ENCODE results near the gene KCNS3. TPM values are rescaled to one million over a fixed set of nuclear protein-coding genes. Genes with fewer than 3 reads are reported as not detected.

Gene KCNS3
- total and polyA plus RNA-seq, 12 donors = 0.50 to 4.3 (median 1.8) TPM

- 74 to 86% (median 75%) methylated on average over 3 of the region's 3 CpGs for WGBS, 4 donors
- DNase-seq = no peak
- no peaks in the 10 kb centered on the region for H3K9me3 ChIP-seq (replicated peaks in 1 of 3)
- intact Hi-C loops (cut with DNase I) = no loop called here
- H3K27ac ChIP-seq = no peak overlapping the region
- H3K27me3 ChIP-seq = peaks cover under 1% of the 10 kb centered on the region
- H3K4me1 ChIP-seq (replicated peaks in 1 of 2) = no peaks in the 10 kb centered on the region
- no peaks in the 10 kb centered on the region for H3K36me3 ChIP-seq (replicated peaks in 1 of 2)
- no peak for TF ChIP-seq CTCF (IDR thresholded peaks at IDR 0.05)
- no peak for TF ChIP-seq POLR2A (IDR thresholded peaks at IDR 0.05)
- no peak overlapping the region for H3K4me3 ChIP-seq
These were observed 86.7 kb downstream of the KCNS3 start for GRCh38 chr2:17965196-17965595.

GRCh38 chr2:17966798-17967197 lies 88.3 kb downstream of the KCNS3 start:
- Histone ChIP-seq H3K36me3 (replicated peaks in 1 of 2) (no peaks in the 10 kb centered on the region), H3K27me3 (peaks cover 6% of the 10 kb centered on the region), H3K9me3 (replicated peaks in 1 of 3) (no peaks in the 10 kb centered on the region), H3K4me1 (replicated peaks in 1 of 2) (no peaks in the 10 kb centered on the region), H3K27ac (no peak overlapping the region), H3K4me3 (no peak overlapping the region)
- DNase-seq = no peak
- WGBS, 4 donors = 60 to 83% (median 62%) methylated on average over 3 of the region's 3 CpGs
- intact Hi-C loops (cut with DNase I) = no loop called here
- TF ChIP-seq CTCF (IDR thresholded peaks at IDR 0.05) = no peak
- no peak for TF ChIP-seq POLR2A (IDR thresholded peaks at IDR 0.05)

GRCh38 chr2:17969661-17970060 lies 91.2 kb downstream of the KCNS3 start:
- Histone ChIP-seq H3K27me3 (peaks cover 6% of the 10 kb centered on the region), H3K4me1 (replicated peaks in 1 of 2) (no peaks in the 10 kb centered on the region), H3K27ac (no peak overlapping the region), H3K4me3 (no peak overlapping the region), H3K9me3 (replicated peaks in 1 of 3) (no peaks in the 10 kb centered on the region), H3K36me3 (replicated peaks in 1 of 2) (no peaks in the 10 kb centered on the region)
- DNase-seq = no peak
- intact Hi-C loops (cut with DNase I) = no loop called here
- 81 to 90% (median 87%) methylated on average over 3 of the region's 3 CpGs for WGBS, 4 donors
- no peak for TF ChIP-seq POLR2A (IDR thresholded peaks at IDR 0.05)
- no peak for TF ChIP-seq CTCF (IDR thresholded peaks at IDR 0.05)

- H3K27me3 ChIP-seq = peaks cover 6% of the 10 kb centered on the region
- no peak overlapping the region for H3K4me3 ChIP-seq
- WGBS, 4 donors = 78 to 83% (median 82%) methylated on average over 3 of the region's 3 CpGs
- no peak for DNase-seq
- no peaks in the 10 kb centered on the region for H3K36me3 ChIP-seq (replicated peaks in 1 of 2)
- H3K27ac ChIP-seq = no peak overlapping the region
- intact Hi-C loops (cut with DNase I) = no loop called here
- no peaks in the 10 kb centered on the region for H3K9me3 ChIP-seq (replicated peaks in 1 of 3)
- TF ChIP-seq CTCF (IDR thresholded peaks at IDR 0.05) = no peak
- TF ChIP-seq POLR2A (IDR thresholded peaks at IDR 0.05) = no peak
- H3K4me1 ChIP-seq (replicated peaks in 1 of 2) = no peaks in the 10 kb centered on the region
These were observed 93.2 kb downstream of the KCNS3 start for GRCh38 chr2:17971531-17972125.

All from adrenal gland (tissue), 12 donors.